Measurements from ENCODE around the gene UBE2E2. TPM values are rescaled to one million over a fixed set of nuclear protein-coding genes. Genes with fewer than 3 reads are reported as not detected.

Gene UBE2E2
- total RNA-seq, 1 donor from 2014 or later: 13.8 TPM

DNA sequence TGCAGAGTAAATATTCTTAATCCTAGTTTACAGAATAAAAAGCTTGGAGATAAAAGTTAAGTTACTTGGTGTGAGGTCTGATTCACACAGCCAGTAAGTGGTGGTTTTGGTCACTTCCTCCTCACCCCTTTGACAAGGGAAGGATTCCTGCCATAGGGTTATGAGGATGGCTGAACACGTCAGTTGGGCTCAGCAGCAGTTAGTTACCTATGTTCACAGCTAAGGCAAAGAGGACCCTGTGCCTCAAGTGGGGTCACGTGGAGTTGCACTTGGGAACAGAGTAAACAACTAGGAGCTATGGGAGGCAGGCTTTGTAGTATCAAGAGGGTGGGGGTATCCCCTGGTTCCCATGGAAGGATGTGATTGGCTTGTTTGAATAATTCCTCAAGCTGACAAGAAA is 232.2 kb downstream of the UBE2E2 start:
- no peaks in the 10 kb centered on the region for H3K36me3 Mint-ChIP-seq (ENCODE audit: low read depth)
- H3K4me1 Mint-ChIP-seq: peaks cover 13% of the 10 kb centered on the region
- no peak overlapping the region for H3K4me3 Mint-ChIP-seq
- DNase-seq: no peak
- no peaks in the 10 kb centered on the region for H3K9me3 Mint-ChIP-seq
- peaks cover 6% of the 10 kb centered on the region for H3K27me3 Mint-ChIP-seq
- intact Hi-C loops (cut with micrococcal nuclease): no loop called here
- H3K27ac Mint-ChIP-seq: no peak overlapping the region

GRCh38 chr3:23435904-23436303 is 232.8 kb downstream of the UBE2E2 start:
- no peaks in the 10 kb centered on the region for H3K36me3 Mint-ChIP-seq (ENCODE audit: low read depth)
- H3K9me3 Mint-ChIP-seq: no peaks in the 10 kb centered on the region
- H3K27ac Mint-ChIP-seq: no peak overlapping the region
- peaks cover 17% of the 10 kb centered on the region for H3K4me1 Mint-ChIP-seq
- peaks cover 6% of the 10 kb centered on the region for H3K27me3 Mint-ChIP-seq
- no peak overlapping the region for H3K4me3 Mint-ChIP-seq
- DNase-seq: peak; percentile 34
- intact Hi-C loops (cut with micrococcal nuclease): no loop called here

GRCh38 chr3:23437484-23438145 is 234.5 kb downstream of the UBE2E2 start:
- intact Hi-C loops (cut with micrococcal nuclease): no loop called here
- Mint-ChIP-seq H3K9me3 (no peaks in the 10 kb centered on the region), H3K36me3 (ENCODE audit: low read depth) (no peaks in the 10 kb centered on the region), H3K27ac (no peak overlapping the region), H3K4me1 (peaks cover 19% of the 10 kb centered on the region), H3K27me3 (peaks cover 6% of the 10 kb centered on the region), H3K4me3 (no peak overlapping the region)
- DNase-seq: peak; percentile 47

DNA sequence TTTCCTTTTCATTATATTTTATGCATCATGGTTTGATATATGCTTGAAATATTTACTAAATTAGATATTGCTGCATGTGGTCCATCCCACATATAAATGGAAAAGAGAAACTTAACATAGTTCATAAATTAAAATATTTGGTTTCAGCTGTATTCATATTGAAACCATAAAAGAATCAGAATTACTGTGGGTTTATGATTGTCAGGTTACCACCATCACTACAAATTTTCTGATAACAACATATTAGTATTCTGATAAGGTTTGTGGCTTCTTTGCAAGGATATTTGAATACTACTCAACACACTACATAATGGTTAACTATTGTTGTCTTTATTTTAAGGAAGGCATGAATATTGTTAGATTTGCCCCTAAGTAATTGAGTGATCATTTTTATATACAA is 235.5 kb downstream of the UBE2E2 start:
- H3K9me3 Mint-ChIP-seq: no peaks in the 10 kb centered on the region
- H3K4me3 Mint-ChIP-seq: no peak overlapping the region
- no peaks in the 10 kb centered on the region for H3K36me3 Mint-ChIP-seq (ENCODE audit: low read depth)
- intact Hi-C loops (cut with micrococcal nuclease): no loop called here
- H3K27me3 Mint-ChIP-seq: peaks cover 10% of the 10 kb centered on the region
- H3K27ac Mint-ChIP-seq: no peak overlapping the region
- peaks cover 27% of the 10 kb centered on the region for H3K4me1 Mint-ChIP-seq
- no peak for DNase-seq

DNA sequence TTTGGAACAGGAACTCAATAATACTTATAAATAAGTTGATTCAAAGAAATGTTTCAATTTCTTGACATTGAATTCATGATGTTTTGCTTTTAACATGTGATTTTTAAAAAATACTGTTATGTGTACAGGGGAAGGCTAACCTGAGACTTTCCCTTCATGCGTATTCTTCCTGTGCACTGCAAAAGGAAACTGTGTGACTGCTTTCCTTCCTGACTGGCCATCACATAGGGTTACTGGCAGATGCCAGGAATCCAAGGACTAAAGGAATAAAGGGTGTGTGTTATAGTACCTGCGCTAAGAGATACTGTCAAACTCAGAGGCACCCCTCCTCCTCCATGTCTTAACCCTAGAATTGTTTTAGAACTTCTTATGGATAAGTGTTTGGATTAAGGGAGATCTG is 236.0 kb downstream of the UBE2E2 start:
- peak; percentile 41 for DNase-seq
- Mint-ChIP-seq H3K36me3 (ENCODE audit: low read depth) (no peaks in the 10 kb centered on the region), H3K27me3 (peaks cover 10% of the 10 kb centered on the region), H3K4me3 (no peak overlapping the region), H3K4me1 (peaks cover 27% of the 10 kb centered on the region), H3K27ac (no peak overlapping the region), H3K9me3 (peaks cover 1% of the 10 kb centered on the region)
- intact Hi-C loops (cut with micrococcal nuclease): no loop called here

DNA sequence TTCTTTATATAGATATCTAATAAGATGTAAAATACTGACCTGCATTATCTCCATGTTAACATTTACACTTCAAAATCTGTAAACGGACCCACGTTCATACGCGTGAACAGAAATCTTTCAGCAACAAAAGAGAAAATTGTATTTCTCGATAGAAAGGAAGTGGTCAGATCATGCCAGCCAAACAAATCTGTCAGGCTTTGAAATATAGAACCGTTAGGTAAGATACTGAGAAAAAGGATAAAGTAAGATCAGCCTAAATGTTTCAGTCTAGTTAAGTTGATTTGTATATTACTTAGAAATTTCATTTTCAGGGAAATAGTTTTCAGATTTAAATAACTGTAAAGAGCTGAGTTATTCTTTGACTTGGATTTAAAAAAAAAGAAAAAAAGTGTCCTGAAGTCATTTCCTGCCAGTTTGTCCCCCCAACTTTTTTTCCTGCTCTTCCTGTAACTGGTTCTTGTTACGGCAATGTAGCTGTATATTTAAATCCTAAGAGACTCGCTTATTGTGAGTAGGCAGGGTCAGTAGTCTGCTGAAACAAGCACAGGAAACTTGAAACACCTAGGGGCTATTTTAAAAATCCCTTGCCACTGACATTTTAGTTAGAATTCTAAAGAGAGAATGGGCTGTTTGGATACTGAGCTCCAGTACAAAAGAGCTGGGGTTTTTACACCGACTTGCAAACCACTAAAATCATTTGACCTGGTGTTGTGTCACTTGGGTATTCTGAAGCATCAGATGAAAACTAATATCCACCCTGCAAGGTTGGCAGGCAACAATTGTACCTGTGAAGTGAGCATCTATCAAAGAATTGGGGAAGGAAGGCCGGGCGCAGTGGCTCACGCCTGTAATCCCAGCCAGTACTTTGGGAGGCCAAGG is 237.5 kb downstream of the UBE2E2 start:
- no peaks in the 10 kb centered on the region for H3K36me3 Mint-ChIP-seq (ENCODE audit: low read depth)
- H3K4me1 Mint-ChIP-seq: peaks cover 23% of the 10 kb centered on the region
- H3K4me3 Mint-ChIP-seq: peak overlapping the region; percentile 14
- peak; percentile 36 for DNase-seq
- intact Hi-C loops (cut with micrococcal nuclease): loop anchor here (10.0 kb wide), 1 partner anchor 304 kb away; no protein-coding TSS in a partner anchor
- no peak overlapping the region for H3K27ac Mint-ChIP-seq
- H3K27me3 Mint-ChIP-seq: peaks cover 13% of the 10 kb centered on the region
- H3K9me3 Mint-ChIP-seq: peaks cover 13% of the 10 kb centered on the region

DNA sequence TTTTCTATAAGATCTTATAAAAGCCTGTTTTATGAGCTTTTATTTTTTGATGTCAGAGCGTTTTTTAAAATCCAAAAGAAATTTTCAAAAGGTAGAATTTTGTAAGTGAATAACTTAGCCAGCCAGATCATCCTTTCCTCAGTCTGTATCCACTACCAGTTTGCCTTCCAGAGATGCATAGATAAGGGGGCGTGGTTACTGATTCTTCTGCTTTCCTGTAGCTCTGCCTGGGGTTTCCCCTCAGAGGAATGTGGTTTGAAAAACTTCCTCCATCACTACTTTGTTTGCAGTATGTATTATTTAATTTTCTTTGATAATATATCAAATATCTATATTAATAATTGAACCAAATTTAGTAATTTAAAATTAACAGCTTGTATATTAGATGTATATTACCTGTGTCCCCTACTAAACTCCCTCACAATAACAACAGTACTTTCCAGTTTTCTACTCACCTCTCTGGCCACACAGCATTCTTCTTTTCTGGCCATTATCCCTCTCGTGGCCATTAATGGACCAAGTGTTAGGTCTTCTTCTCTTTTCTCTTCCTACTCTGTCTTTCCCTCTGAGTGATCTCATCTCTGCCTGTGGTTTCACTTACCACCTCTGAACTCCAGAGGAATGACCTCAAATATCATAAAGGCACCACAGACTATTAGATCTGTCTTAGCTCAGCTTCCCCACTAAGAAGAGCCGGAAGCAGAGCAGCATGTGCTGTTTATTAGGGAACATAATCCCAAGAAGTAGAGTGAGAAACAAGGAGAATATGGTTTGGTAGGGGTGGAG is 239.7 kb downstream of the UBE2E2 start:
- intact Hi-C loops (cut with micrococcal nuclease): loop anchor here (10.0 kb wide), 1 partner anchor 302 kb away; no protein-coding TSS in a partner anchor
- H3K27me3 Mint-ChIP-seq: peaks cover 15% of the 10 kb centered on the region
- peaks cover 23% of the 10 kb centered on the region for H3K4me1 Mint-ChIP-seq
- H3K36me3 Mint-ChIP-seq (ENCODE audit: low read depth): no peaks in the 10 kb centered on the region
- no peak overlapping the region for H3K27ac Mint-ChIP-seq
- DNase-seq: peak; percentile 71
- peaks cover 13% of the 10 kb centered on the region for H3K9me3 Mint-ChIP-seq
- peak overlapping the region; percentile 5 for H3K4me3 Mint-ChIP-seq

DNA sequence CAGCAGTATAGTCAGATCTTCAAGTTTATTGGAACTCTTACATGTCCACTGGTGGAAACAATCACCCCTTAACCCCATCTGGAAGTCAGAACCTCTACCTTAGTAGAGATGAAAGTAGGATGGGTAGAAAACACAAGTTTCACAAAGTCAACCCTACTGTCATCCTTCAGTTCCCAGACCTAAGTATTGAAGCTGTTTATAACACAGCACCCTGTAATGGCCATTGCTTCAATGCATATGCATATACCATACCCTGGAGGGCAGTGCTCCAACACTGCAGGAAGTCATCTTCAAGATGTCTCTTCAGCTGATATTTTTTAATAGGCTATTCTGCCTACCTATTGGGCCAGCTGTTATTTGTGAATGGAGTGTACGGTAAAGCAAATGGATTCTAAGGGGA is 241.3 kb downstream of the UBE2E2 start:
- H3K4me3 Mint-ChIP-seq: no peak overlapping the region
- no peak overlapping the region for H3K27ac Mint-ChIP-seq
- H3K27me3 Mint-ChIP-seq: peaks cover 15% of the 10 kb centered on the region
- no peaks in the 10 kb centered on the region for H3K36me3 Mint-ChIP-seq (ENCODE audit: low read depth)
- H3K4me1 Mint-ChIP-seq: peaks cover 19% of the 10 kb centered on the region
- intact Hi-C loops (cut with micrococcal nuclease): loop anchor here (10.0 kb wide), 1 partner anchor 300 kb away; no protein-coding TSS in a partner anchor
- no peak for DNase-seq
- H3K9me3 Mint-ChIP-seq: peaks cover 13% of the 10 kb centered on the region

DNA sequence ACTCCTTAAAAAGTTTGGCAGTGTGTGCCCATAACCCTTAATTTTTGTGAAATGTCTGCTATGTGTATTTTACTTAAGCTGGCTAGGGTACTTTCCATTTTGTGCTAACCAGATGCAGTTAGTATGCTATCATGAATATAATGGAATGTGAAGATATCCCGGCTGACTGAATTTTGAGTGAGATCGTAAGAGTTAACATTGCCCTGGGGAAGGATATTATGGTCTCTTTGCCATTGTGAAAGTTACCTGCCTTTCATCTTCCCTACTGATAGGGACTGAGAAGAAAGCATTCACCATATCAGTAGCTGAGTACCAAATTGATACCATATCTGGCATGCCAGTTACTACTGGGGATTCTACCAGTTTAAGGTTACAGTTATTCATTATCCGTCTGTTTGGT is 243.2 kb downstream of the UBE2E2 start:
- peaks cover 15% of the 10 kb centered on the region for H3K27me3 Mint-ChIP-seq
- no peaks in the 10 kb centered on the region for H3K36me3 Mint-ChIP-seq (ENCODE audit: low read depth)
- H3K4me3 Mint-ChIP-seq: no peak overlapping the region
- peaks cover 11% of the 10 kb centered on the region for H3K4me1 Mint-ChIP-seq
- intact Hi-C loops (cut with micrococcal nuclease): loop anchor here (10.0 kb wide), 1 partner anchor 298 kb away; no protein-coding TSS in a partner anchor
- H3K9me3 Mint-ChIP-seq: peaks cover 13% of the 10 kb centered on the region
- no peak for DNase-seq
- no peak overlapping the region for H3K27ac Mint-ChIP-seq

GRCh38 chr3:23448998-23449537 is 245.9 kb downstream of the UBE2E2 start:
- DNase-seq: no peak
- H3K4me1 Mint-ChIP-seq: no peaks in the 10 kb centered on the region
- H3K4me3 Mint-ChIP-seq: no peak overlapping the region
- no peak overlapping the region for H3K27ac Mint-ChIP-seq
- peaks cover 12% of the 10 kb centered on the region for H3K9me3 Mint-ChIP-seq
- H3K27me3 Mint-ChIP-seq: peaks cover 13% of the 10 kb centered on the region
- H3K36me3 Mint-ChIP-seq (ENCODE audit: low read depth): no peaks in the 10 kb centered on the region
- intact Hi-C loops (cut with micrococcal nuclease): loop anchor here (10.0 kb wide), 1 partner anchor 296 kb away; no protein-coding TSS in a partner anchor

DNA sequence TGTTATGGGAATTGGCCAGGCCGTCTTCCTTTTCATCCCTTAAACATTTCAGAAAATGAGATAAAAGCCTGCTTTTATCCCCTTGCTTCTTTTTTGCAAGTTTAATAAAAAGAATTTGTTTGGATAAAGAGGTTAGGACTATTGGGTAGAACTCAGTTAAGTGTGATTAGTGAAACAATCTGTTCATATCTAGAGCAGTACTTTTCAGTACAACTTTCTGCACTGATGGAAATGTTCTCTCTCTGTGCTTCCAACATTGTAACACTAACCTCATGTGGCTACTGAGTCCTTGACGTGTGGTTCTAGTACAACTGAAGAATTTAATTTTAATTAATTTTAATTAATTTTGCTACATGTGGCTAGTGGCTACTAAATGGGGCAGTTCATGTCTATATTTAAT is 246.9 kb downstream of the UBE2E2 start:
- DNase-seq: no peak
- Mint-ChIP-seq H3K27me3 (peaks cover 10% of the 10 kb centered on the region), H3K27ac (no peak overlapping the region), H3K9me3 (peaks cover 4% of the 10 kb centered on the region), H3K36me3 (ENCODE audit: low read depth) (no peaks in the 10 kb centered on the region), H3K4me3 (no peak overlapping the region), H3K4me1 (no peaks in the 10 kb centered on the region)
- intact Hi-C loops (cut with micrococcal nuclease): no loop called here

GRCh38 chr3:23450806-23451205 is 247.7 kb downstream of the UBE2E2 start:
- no peaks in the 10 kb centered on the region for H3K36me3 Mint-ChIP-seq (ENCODE audit: low read depth)
- H3K9me3 Mint-ChIP-seq: no peaks in the 10 kb centered on the region
- peaks cover 7% of the 10 kb centered on the region for H3K27me3 Mint-ChIP-seq
- intact Hi-C loops (cut with micrococcal nuclease): no loop called here
- H3K27ac Mint-ChIP-seq: no peak overlapping the region
- H3K4me3 Mint-ChIP-seq: no peak overlapping the region
- no peak for DNase-seq
- no peaks in the 10 kb centered on the region for H3K4me1 Mint-ChIP-seq

GRCh38 chr3:23452408-23452807 is 249.3 kb downstream of the UBE2E2 start:
- no peak overlapping the region for H3K4me3 Mint-ChIP-seq
- H3K27me3 Mint-ChIP-seq: peaks cover 1% of the 10 kb centered on the region
- DNase-seq: peak; percentile 9
- H3K4me1 Mint-ChIP-seq: no peaks in the 10 kb centered on the region
- intact Hi-C loops (cut with micrococcal nuclease): no loop called here
- H3K27ac Mint-ChIP-seq: no peak overlapping the region
- no peaks in the 10 kb centered on the region for H3K9me3 Mint-ChIP-seq
- H3K36me3 Mint-ChIP-seq (ENCODE audit: low read depth): no peaks in the 10 kb centered on the region
